ENCODE measurements around the gene ANXA3.
"Not testable (repeated sequence)": the region's sequence is repeated elsewhere in the genome, so short reads cannot be mapped to it uniquely, and the experiment has no call there.

ANXA3 gene

GRCh38 chr4:78591404-78591803 is 39.8 kb downstream of the ANXA3 start:
- DNase-seq (ENCODE audit: low read depth), result peak; percentile 26
- H3K4me3 ChIP-seq (ENCODE audit: low read length), result no peak overlapping the region
- no peak for TF ChIP-seq CTCF (conservative IDR thresholded peaks at IDR 0.05; ENCODE audit: low read length)

- DNase-seq (ENCODE audit: low read depth), result no peak
- no peak for TF ChIP-seq CTCF (conservative IDR thresholded peaks at IDR 0.05; ENCODE audit: low read length)
Observed at GRCh38 chr4:78592088-78592783, 40.7 kb downstream of the ANXA3 start.

GRCh38 chr4:78596111-78596742 is 44.7 kb downstream of the ANXA3 start:
- no peak overlapping the region for H3K4me3 ChIP-seq (ENCODE audit: low read length)
- TF ChIP-seq CTCF (conservative IDR thresholded peaks at IDR 0.05; ENCODE audit: low read length), result no peak
- no peak for DNase-seq (ENCODE audit: low read depth)

More at GRCh38 chr4:78592088-78592783, 40.7 kb downstream of the ANXA3 start:
- no peak overlapping the region for H3K4me3 ChIP-seq (ENCODE audit: low read length)

GRCh38 chr4:78598431-78598830 is 46.9 kb downstream of the ANXA3 start:
- not testable (repeated sequence) for DNase-seq (ENCODE audit: low read depth); H3K4me3 ChIP-seq (ENCODE audit: low read length)

GRCh38 chr4:78599147-78599546 is 47.6 kb downstream of the ANXA3 start:
- TF ChIP-seq CTCF (conservative IDR thresholded peaks at IDR 0.05; ENCODE audit: low read length), result no peak
- H3K4me3 ChIP-seq (ENCODE audit: low read length), result no peak overlapping the region
- DNase-seq (ENCODE audit: low read depth), result no peak

- DNase-seq (ENCODE audit: low read depth), result no peak
- no peak overlapping the region for H3K4me3 ChIP-seq (ENCODE audit: low read length)
- no peak for TF ChIP-seq CTCF (conservative IDR thresholded peaks at IDR 0.05; ENCODE audit: low read length)
Observed at GRCh38 chr4:78599931-78600375, 48.4 kb downstream of the ANXA3 start.

GRCh38 chr4:78601013-78601412 is 49.4 kb downstream of the ANXA3 start:
- DNase-seq (ENCODE audit: low read depth), result no peak
- H3K4me3 ChIP-seq (ENCODE audit: low read length), result no peak overlapping the region
- TF ChIP-seq CTCF (conservative IDR thresholded peaks at IDR 0.05; ENCODE audit: low read length), result no peak

Measured in AG10803 (cell line).